AG04450 (cell line): Measurements from ENCODE around the gene RGS12. TPM values are rescaled to one million over a fixed set of nuclear protein-coding genes. Genes with fewer than 3 reads are reported as not detected.
"Not testable (repeated sequence)": the region's sequence is repeated elsewhere in the genome, so short reads cannot be mapped to it uniquely, and the experiment has no call there.

ENCODE experiments used
- CTCF ChIA-PET: fragments of 300-600, 350-600 bp; formaldehyde crosslinking; extraction: SDS; loops from one replicate; lab custom pipeline; 2022; ENCODE audit warnings: antibody characterized with exemption, inconsistent platforms; lab: Charles Lee
- POLR2A ChIA-PET: fragments of 350-600 bp; formaldehyde crosslinking; extraction: SDS; loops from one replicate; lab custom pipeline; 2021; ENCODE audit warnings: antibody characterized with exemption, inconsistent platforms; lab: Yijun Ruan, JAX
- DNase-seq: peaks from one replicate; pipeline ENCODE4 v3.0.0-alpha.2; 2011; ENCODE audit warnings: low read depth, low spot score
- H3K27ac ChIP-seq: one replicate; pipeline ENCODE4 v1.5.1; 2012; ENCODE audit warnings: low read depth, low read length, control low read depth
- H3K27me3 ChIP-seq: one replicate; pipeline ENCODE4 v1.6.0; 2012; ENCODE audit warnings: low read length; ENCODE audit not compliant: control insufficient read depth, insufficient read depth
- H3K4me3 ChIP-seq: 2 replicates; pipeline ENCODE4 v1.5.1; 2011; ENCODE audit warnings: mild to moderate bottlenecking, low read depth, low read length, control low read depth
- H3K9me3 ChIP-seq: 2 replicates; pipeline ENCODE4 v1.5.1; 2012; ENCODE audit warnings: low read length; ENCODE audit not compliant: control insufficient read depth, insufficient read depth
- CTCF ChIP-seq: IDR thresholded peaks from 2 replicates; pipeline ENCODE4 v1.5.1; 2011; ENCODE audit warnings: low read depth, low read length, control low read depth, inconsistent platforms
- polyA plus RNA-seq: library from polyadenylated mRNA; depleted of rRNA; stranded (reverse); fragments of >200 nt; gene quantifications from 2 replicates; pipeline ENCODE4 v1.2.3, GENCODE V29; 2011

Gene RGS12
- polyA plus RNA-seq, 1 experiment = 12.5 TPM

DNA sequence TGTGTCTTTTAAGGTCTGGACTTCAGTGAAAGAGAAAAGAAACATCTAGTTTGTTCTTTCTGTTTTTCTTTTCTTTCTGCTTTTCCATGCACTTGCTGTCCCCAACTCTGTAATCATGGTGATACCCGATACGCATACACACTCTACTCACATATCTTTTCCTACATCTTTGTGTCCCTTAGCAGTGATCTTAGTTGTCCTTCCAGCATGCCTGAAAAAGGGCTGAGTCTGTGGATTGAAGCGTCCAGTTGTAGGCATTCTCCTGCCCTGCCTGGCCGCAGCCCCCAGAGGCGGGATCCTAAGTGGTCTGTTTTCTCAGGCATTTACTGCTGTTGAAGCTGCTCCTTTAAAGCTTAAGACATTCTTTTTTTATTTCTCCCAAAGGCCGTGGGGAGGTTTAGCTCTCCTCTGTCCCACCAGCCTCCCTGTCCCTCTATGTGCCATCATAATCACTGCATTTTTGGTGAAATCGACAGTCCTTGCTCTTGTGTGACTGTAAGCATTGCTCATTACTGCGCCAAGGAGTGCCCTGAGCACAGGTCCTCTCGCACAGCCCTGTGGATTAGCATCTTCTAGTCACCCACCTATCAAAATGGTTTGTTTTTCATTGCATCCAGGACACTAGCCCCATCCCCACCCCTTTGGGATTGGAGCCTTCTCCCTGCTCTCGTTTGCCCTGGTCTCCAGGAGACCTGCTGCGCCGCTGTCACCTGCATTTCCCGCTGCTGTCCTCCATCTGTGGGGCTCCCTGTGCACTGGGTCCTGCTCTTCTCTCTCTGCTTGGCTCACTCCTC is 4.4 kb downstream of the RGS12 start:
- H3K27ac ChIP-seq = no peak overlapping the region
- H3K9me3 ChIP-seq = peaks cover 13% of the 10 kb centered on the region
- ChIA-PET POLR2A (no interaction called here), CTCF (no interaction called here)
- H3K4me3 ChIP-seq = no peak overlapping the region
- no peak for DNase-seq
- TF ChIP-seq CTCF = no peak
- H3K27me3 ChIP-seq = no peaks in the 10 kb centered on the region

DNA sequence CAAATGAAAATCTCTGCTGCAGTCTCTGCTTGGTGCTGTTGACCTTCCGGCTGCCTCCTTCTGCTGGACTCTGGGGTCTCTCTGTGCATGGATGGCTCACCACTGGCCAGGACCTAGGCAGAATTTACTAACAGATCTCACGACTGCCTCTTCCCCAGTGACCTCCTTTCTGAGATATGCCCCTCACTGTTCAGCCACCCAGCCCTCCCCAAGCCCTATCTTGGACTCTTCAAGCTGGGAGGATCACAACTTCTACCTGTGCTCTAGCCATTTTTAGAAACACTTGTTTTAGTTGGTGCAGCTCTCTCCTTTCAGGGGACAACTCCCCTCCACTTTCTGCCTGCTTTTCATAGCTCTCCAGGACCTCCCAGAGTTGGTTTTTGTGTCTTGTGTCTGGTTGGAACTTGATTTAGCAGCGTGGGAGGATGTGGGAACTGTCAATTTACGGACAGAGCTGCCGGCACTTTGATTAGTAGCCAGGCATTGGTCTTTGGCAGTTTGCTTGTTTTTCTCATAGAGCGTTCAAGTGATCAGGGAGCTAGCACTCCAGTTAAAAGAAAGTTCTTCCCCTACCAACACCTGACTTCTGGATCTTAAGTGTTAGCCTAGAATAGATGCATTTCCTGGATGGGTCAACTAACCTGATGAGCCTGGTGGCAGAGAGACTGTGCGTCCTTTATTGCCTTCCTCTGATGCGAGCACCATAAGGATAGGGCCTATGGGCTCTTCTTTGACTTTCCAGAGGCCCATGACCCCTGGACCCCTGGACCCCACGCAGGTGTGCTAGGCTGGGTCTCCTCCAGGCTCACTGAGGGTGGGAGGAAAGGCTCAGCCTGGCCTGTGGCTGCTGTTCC is 6.5 kb downstream of the RGS12 start:
- POLR2A ChIA-PET = no interaction called here
- Histone ChIP-seq H3K27me3 (no peaks in the 10 kb centered on the region), H3K4me3 (no peak overlapping the region), H3K9me3 (peaks cover 13% of the 10 kb centered on the region), H3K27ac (no peak overlapping the region)
- no peak for TF ChIP-seq CTCF
- no peak for DNase-seq
- CTCF ChIA-PET = no interaction called here

DNA sequence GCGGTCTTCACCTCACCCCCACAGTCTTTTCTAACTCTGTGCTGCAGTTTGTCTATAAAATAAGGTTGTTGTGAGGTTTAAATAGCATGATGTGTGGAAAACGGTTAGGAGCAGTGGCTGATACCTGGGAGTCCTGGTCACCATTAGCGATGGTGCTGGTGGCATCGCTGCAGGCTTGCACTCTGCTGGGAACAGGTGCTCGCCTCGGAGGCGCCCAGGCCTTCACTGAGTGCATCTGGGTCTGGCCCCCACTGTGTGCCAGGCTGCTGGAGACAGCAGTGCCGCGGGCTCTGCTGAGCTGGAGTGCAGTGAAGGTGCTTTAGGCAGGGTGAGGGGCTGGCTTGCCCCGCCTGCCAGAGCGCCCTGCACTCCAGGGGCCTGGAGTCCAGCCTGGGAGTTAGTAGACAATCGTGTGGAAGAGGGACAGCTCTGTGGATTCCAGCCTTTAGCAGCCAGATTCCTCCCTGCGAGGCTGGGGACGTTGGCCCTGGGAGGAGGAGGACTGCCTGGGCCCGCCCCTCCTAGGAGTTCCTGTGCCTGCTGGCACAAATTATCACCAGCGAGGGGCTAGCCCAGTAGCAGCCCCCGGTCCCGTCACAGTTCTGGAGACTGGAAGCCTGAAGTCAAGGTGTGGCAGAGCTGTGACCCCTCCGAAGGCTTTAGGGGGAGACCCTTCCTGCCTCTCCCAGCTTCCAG is 7.3 kb downstream of the RGS12 start:
- Histone ChIP-seq H3K27me3 (no peaks in the 10 kb centered on the region), H3K4me3 (no peak overlapping the region), H3K9me3 (peaks cover 13% of the 10 kb centered on the region), H3K27ac (no peak overlapping the region)
- POLR2A ChIA-PET = no interaction called here
- CTCF ChIA-PET = no interaction called here
- TF ChIP-seq CTCF = no peak
- DNase-seq = no peak

GRCh38 chr4:3300882-3301281 is 8.1 kb downstream of the RGS12 start:
- H3K27ac ChIP-seq, DNase-seq, CTCF ChIA-PET, POLR2A ChIA-PET, H3K4me3 ChIP-seq, H3K27me3 ChIP-seq: not testable (repeated sequence)
- H3K9me3 ChIP-seq = peaks cover 13% of the 10 kb centered on the region

DNA sequence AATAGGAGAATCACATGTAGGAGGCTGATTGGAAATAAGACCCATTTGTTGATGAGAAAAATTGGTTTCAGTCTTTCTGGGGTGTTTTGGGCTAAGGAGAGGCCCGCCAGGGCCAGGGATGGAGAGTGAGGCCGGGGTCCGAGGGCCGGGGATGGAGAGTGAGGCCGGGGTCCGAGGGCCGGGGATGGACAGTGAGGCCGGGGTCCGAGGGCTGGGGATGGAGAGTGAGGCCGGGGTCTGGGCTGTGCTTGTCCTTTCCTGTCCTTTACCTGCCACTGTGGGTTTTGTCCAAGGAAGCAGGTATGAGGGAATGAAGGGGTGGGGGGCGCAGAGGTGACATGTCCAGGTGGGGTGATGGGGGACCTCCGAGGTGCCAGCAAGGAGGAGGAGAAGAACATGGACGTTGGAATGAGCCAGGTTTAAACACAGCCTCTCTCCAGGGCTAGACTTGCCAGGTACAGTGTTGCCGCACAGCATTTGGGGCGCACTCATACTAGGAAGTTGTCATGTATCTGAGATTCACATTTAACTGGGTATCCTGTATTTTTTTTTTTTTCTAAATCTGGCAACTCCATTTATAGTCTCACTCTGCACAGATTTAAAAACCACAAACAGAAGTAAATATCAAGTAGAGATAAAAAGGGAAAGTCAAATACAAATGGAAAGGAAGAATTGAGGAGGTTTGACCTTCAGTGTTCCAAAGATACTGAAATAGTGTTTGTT is 8.8 kb downstream of the RGS12 start:
- POLR2A ChIA-PET = no interaction called here
- no peak overlapping the region for H3K27ac ChIP-seq

More for the DNA sequence above, 8.8 kb downstream of the RGS12 start:
- Histone ChIP-seq H3K9me3 (peaks cover 13% of the 10 kb centered on the region), H3K4me3 (no peak overlapping the region), H3K27me3 (no peaks in the 10 kb centered on the region)
- CTCF ChIA-PET = no interaction called here
- DNase-seq = no peak
- no peak for TF ChIP-seq CTCF
